ENCODE measurements around the gene HOXA13.

HOXA13 gene

DNA sequence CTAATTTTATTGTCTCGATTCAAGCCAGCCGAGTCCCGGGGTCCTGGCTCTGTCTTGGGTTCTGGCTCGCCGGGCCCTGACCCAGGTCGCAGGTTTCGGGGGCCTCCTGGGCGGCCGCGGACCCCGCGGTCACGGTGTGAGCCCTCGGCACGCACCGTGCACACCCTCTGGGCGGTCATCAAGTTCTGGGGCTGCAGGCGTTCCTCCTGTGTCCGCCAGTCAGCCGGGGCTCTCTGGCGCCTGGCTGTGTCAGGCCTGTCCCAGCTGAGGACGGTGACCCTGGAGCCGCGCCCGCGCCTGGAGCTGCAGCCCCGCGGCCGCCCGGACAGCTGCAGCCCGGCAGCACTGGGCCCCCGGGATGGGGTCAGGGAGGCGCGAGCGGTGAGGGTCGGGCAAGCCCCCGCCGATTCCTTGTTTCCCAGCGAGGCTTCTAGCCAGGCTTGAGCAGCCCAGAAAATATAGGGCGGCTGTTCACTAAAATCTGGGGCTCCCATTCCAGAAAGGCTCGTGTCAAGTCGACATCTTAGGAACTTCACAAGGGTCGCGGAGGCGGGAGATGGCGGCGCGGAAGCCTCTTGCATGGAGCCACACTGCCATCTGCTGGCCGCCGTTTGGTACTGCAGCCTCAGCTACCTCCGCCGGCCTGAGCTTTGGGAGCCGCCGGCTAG, 39.2 kb downstream of the HOXA13 start:
- peak overlapping the region; percentile 86 to 96 for H3K27ac ChIP-seq (ENCODE audit: insufficient read depth in 1 of 2, low read depth in 1 of 2, low read length in 2 of 2, poor library complexity in 1 of 2, severe bottlenecking in 2 of 2)
- H3K4me1 ChIP-seq (ENCODE audit: control extremely low read depth in 1 of 4, control insufficient read depth in 4 of 4, insufficient read depth in 4 of 4, low read length in 3 of 4): peaks cover 14 to 68% (median 64%) of the 10 kb centered on the region in 4 experiments
- H3K27me3 ChIP-seq (replicated peaks in 2 of 5; ENCODE audit: control insufficient read depth in 4 of 5, insufficient read depth in 5 of 5, low read length in 4 of 5): no peaks in the 10 kb centered on the region
- CTCF ChIA-PET: interaction anchor here (0.6 to 4.6 kb wide), 28 partner anchors 7 to 1298 kb away, joined by 3 to 84 read pairs (median 5); partner anchors contain the start of genes HOXA10, HOXA3 and HOXA6
- under 1% methylated on average over 52 of the region's 54 CpGs for WGBS (ENCODE audit: insufficient coverage)
- no peaks in the 10 kb centered on the region for H3K9me3 ChIP-seq (ENCODE audit: control extremely low read depth in 1 of 5, control insufficient read depth in 4 of 5, insufficient read depth in 2 of 5, low read depth in 1 of 5, low read length in 4 of 5)
- peak overlapping the region; percentile 56 to 100 (median 88) for H3K4me3 ChIP-seq (ENCODE audit: control insufficient read depth in 1 of 7, extremely low read depth in 1 of 7, insufficient read depth in 4 of 7, low read depth in 2 of 7, low read length in 6 of 7)
- POLR2A ChIA-PET: interaction anchor here (0.9 to 3.2 kb wide), 8 partner anchors 9 to 961 kb away, joined by 3 to 17 read pairs (median 4); partner anchors contain the start of gene HOXA3
- H3K36me3 ChIP-seq (ENCODE audit: control insufficient read depth in 4 of 4, insufficient read depth in 4 of 4, low read length in 3 of 4): peaks cover 0 to 35% (median 12%) of the 10 kb centered on the region in 4 experiments
- peak; percentile 92 to 96 (median 95) for DNase-seq

- no peak for DNase-seq
- Histone ChIP-seq H3K27ac (ENCODE audit: insufficient read depth in 1 of 2, low read depth in 1 of 2, low read length in 2 of 2, poor library complexity in 1 of 2, severe bottlenecking in 2 of 2) (peak overlapping the region; percentile 86 to 96), H3K4me1 (ENCODE audit: control extremely low read depth in 1 of 4, control insufficient read depth in 4 of 4, insufficient read depth in 4 of 4, low read length in 3 of 4) (peaks cover 14 to 72% (median 68%) of the 10 kb centered on the region in 4 experiments), H3K9me3 (ENCODE audit: control extremely low read depth in 1 of 5, control insufficient read depth in 4 of 5, insufficient read depth in 2 of 5, low read depth in 1 of 5, low read length in 4 of 5) (no peaks in the 10 kb centered on the region), H3K4me3 (ENCODE audit: control insufficient read depth in 1 of 7, extremely low read depth in 1 of 7, insufficient read depth in 4 of 7, low read depth in 2 of 7, low read length in 6 of 7) (peak overlapping the region; percentile 56 to 100 (median 88)), H3K27me3 (replicated peaks in 2 of 5; ENCODE audit: control insufficient read depth in 4 of 5, insufficient read depth in 5 of 5, low read length in 4 of 5) (no peaks in the 10 kb centered on the region), H3K36me3 (ENCODE audit: control insufficient read depth in 4 of 4, insufficient read depth in 4 of 4, low read length in 3 of 4) (peaks cover 0 to 40% (median 12%) of the 10 kb centered on the region in 4 experiments)
- ChIA-PET CTCF (interaction anchor here (0.9 to 4.6 kb wide), 26 partner anchors 7 to 1267 kb away, joined by 3 to 84 read pairs (median 10); partner anchors contain the start of genes HOXA10, HOXA11, HOXA3 and HOXA6), POLR2A (interaction anchor here (0.9 to 1.2 kb wide), 3 partner anchors 8 to 26 kb away, joined by 3 read pairs; no protein-coding TSS in a partner anchor)
- under 1% methylated on average over 14 of the region's 23 CpGs for WGBS (ENCODE audit: insufficient coverage)
These were observed 39.7 kb downstream of the HOXA13 start for GRCh38 chr7:27160145-27160545.

DNA sequence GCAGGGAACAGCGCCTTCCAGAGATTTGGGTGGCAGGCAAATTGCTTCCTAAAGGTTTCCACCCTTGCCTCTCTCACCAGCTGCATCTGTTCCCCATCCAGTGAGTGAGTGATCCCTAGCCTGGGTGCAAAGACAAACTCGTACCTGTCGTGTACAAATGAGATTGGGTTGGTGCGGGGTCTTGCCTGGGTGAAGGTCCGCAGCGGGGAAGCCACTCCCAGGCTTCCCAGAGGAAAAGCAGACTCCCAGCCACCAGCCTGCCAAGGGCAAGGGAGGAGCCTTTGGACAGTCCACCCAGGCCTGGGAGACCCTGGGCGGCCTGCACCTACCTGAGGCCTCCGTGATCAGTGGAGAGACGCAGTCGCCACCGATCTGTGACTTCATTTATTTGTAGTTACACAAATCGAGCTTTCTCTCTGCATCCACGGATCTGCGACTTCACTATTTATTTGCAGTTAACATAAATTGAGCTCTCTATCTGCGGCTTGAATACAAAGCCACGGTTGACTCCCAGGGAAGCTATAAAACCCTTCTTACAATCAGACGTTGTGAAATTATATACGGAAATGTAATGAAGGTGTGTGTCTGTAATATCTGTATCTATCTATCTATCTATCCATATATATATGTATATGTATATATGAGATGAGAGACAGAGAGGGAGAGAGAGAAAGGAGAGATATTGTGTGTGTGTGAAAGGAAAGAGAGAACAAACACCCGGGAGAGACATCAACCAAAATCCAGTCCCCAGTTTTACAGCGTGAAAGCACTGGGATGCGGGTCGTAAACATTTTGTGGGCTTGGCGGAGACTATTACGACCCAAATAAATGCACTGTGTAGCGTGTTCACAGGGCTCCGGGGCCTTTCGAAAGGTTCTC, 40.4 kb downstream of the HOXA13 start:
- Histone ChIP-seq H3K9me3 (ENCODE audit: control extremely low read depth in 1 of 5, control insufficient read depth in 4 of 5, insufficient read depth in 2 of 5, low read depth in 1 of 5, low read length in 4 of 5) (no peaks in the 10 kb centered on the region), H3K27me3 (replicated peaks in 2 of 5; ENCODE audit: control insufficient read depth in 4 of 5, insufficient read depth in 5 of 5, low read length in 4 of 5) (no peaks in the 10 kb centered on the region), H3K27ac (ENCODE audit: insufficient read depth in 1 of 2, low read depth in 1 of 2, low read length in 2 of 2, poor library complexity in 1 of 2, severe bottlenecking in 2 of 2) (peak overlapping the region; percentile 86 to 96), H3K36me3 (ENCODE audit: control insufficient read depth in 4 of 4, insufficient read depth in 4 of 4, low read length in 3 of 4) (peaks cover 0 to 39% (median 11%) of the 10 kb centered on the region in 4 experiments), H3K4me1 (ENCODE audit: control extremely low read depth in 1 of 4, control insufficient read depth in 4 of 4, insufficient read depth in 4 of 4, low read length in 3 of 4) (peaks cover 14 to 79% (median 70%) of the 10 kb centered on the region in 4 experiments), H3K4me3 (ENCODE audit: control insufficient read depth in 1 of 7, extremely low read depth in 1 of 7, insufficient read depth in 4 of 7, low read depth in 2 of 7, low read length in 6 of 7) (peak overlapping the region; percentile 6 to 100 (median 88))
- ChIA-PET POLR2A (interaction anchor here (0.8 to 1.4 kb wide), 6 partner anchors 9 to 960 kb away, joined by 3 to 4 read pairs (median 3); no protein-coding TSS in a partner anchor), CTCF (interaction anchor here (0.6 to 4.1 kb wide), 17 partner anchors 9 to 1266 kb away, joined by 3 to 41 read pairs (median 6); partner anchors contain the start of genes HOXA10, HOXA11 and HOXA6)
- 5% methylated on average over 20 of the region's 27 CpGs for WGBS (ENCODE audit: insufficient coverage)
- peak in 1 of 3 donors; percentile 63 for DNase-seq

DNA sequence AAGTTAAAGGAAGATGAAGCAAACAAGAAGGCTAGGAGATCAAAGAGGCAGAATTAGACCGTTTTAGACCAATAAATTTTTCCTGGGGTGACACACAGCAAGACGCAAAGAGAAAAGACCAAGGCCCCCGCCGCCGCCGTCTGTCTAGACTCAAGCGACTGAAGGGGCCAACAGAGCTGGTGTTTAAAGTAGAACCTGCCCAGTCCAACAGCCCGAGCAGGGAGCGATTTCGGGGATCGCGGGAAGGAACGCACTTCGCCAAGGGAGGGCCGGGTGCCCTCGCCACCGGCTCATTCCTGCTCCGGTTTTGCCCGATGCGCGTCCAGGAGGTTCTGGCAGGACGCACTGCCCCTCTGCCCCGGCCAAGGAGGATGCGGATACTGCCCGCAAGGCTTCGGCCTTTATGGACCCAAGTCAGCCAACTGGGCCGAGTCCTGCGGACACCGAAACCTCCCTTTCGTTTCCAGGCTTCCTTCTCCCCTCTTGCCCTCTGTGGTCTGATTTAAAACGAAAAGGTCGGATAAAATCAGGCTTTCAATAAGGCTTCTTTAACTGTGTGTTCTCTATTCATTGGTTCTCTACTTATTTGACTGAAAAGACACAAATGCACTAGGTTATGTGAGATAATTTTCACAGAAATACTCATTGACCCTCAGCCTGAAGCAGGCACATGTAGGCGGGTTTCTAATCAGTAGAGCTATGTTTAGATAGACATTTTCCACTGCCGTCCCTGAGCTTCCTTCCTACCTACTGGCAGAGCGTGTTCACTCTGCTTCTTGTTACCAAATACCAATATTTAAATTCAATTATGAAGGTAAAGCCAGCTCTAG, 41.2 kb downstream of the HOXA13 start:
- H3K36me3 ChIP-seq (ENCODE audit: control insufficient read depth in 4 of 4, insufficient read depth in 4 of 4, low read length in 3 of 4): peaks cover 0 to 37% (median 7%) of the 10 kb centered on the region in 4 experiments
- ChIA-PET POLR2A (interaction anchor here (0.8 to 1.4 kb wide), 7 partner anchors 10 to 959 kb away, joined by 3 to 4 read pairs (median 3); no protein-coding TSS in a partner anchor), CTCF (interaction anchor here (0.6 to 4.1 kb wide), 23 partner anchors 9 to 1265 kb away, joined by 3 to 41 read pairs (median 5); partner anchors contain the start of genes HOXA10, HOXA11 and HOXA6)
- H3K9me3 ChIP-seq (ENCODE audit: control extremely low read depth in 1 of 5, control insufficient read depth in 4 of 5, insufficient read depth in 2 of 5, low read depth in 1 of 5, low read length in 4 of 5): no peaks in the 10 kb centered on the region
- peaks cover 14 to 81% (median 76%) of the 10 kb centered on the region in 4 experiments for H3K4me1 ChIP-seq (ENCODE audit: control extremely low read depth in 1 of 4, control insufficient read depth in 4 of 4, insufficient read depth in 4 of 4, low read length in 3 of 4)
- WGBS (ENCODE audit: insufficient coverage): 4% methylated on average over 28 of the region's 35 CpGs
- H3K4me3 ChIP-seq (ENCODE audit: control insufficient read depth in 1 of 7, extremely low read depth in 1 of 7, insufficient read depth in 4 of 7, low read depth in 2 of 7, low read length in 6 of 7): peak overlapping the region in 6 of 7 experiments; percentile 32 to 100 (median 88)
- peak overlapping the region; percentile 86 to 96 for H3K27ac ChIP-seq (ENCODE audit: insufficient read depth in 1 of 2, low read depth in 1 of 2, low read length in 2 of 2, poor library complexity in 1 of 2, severe bottlenecking in 2 of 2)
- H3K27me3 ChIP-seq (replicated peaks in 2 of 5; ENCODE audit: control insufficient read depth in 4 of 5, insufficient read depth in 5 of 5, low read length in 4 of 5): no peaks in the 10 kb centered on the region
- peak in 1 of 3 donors; percentile 41 for DNase-seq

GRCh38 chr7:27157702-27158431, 42.0 kb downstream of the HOXA13 start:
- ChIA-PET CTCF (interaction anchor here (0.7 to 4.1 kb wide), 17 partner anchors 8 to 1265 kb away, joined by 3 to 41 read pairs (median 6); partner anchors contain the start of gene HOXA9), POLR2A (interaction anchor here (1.0 to 1.6 kb wide), 3 partner anchors 8 to 788 kb away, joined by 3 to 9 read pairs (median 4); partner anchors contain the start of gene HOXA9)
- H3K9me3 ChIP-seq (ENCODE audit: control extremely low read depth in 1 of 5, control insufficient read depth in 4 of 5, insufficient read depth in 2 of 5, low read depth in 1 of 5, low read length in 4 of 5): no peaks in the 10 kb centered on the region
- WGBS (ENCODE audit: insufficient coverage): 10% methylated on average over 18 of the region's 30 CpGs
- no peaks in the 10 kb centered on the region for H3K27me3 ChIP-seq (replicated peaks in 2 of 5; ENCODE audit: control insufficient read depth in 4 of 5, insufficient read depth in 5 of 5, low read length in 4 of 5)
- DNase-seq: peak in 1 of 3 donors; percentile 63
- H3K36me3 ChIP-seq (ENCODE audit: control insufficient read depth in 4 of 4, insufficient read depth in 4 of 4, low read length in 3 of 4): peaks cover 0 to 29% (median 3%) of the 10 kb centered on the region in 4 experiments
- H3K4me3 ChIP-seq (ENCODE audit: control insufficient read depth in 1 of 7, extremely low read depth in 1 of 7, insufficient read depth in 4 of 7, low read depth in 2 of 7, low read length in 6 of 7): peak overlapping the region in 6 of 7 experiments; percentile 32 to 100 (median 88)
- peak overlapping the region; percentile 86 to 96 for H3K27ac ChIP-seq (ENCODE audit: insufficient read depth in 1 of 2, low read depth in 1 of 2, low read length in 2 of 2, poor library complexity in 1 of 2, severe bottlenecking in 2 of 2)
- peaks cover 11 to 88% (median 79%) of the 10 kb centered on the region in 4 experiments for H3K4me1 ChIP-seq (ENCODE audit: control extremely low read depth in 1 of 4, control insufficient read depth in 4 of 4, insufficient read depth in 4 of 4, low read length in 3 of 4)

Measured in common myeloid progenitor, CD34-positive (primary cell).